Smooth muscle cell (in vitro differentiated cells): Measurements from ENCODE around the gene RALGPS1. TPM values are rescaled to one million over a fixed set of nuclear protein-coding genes. Genes with fewer than 3 reads are reported as not detected.

Experiments used
- DNase-seq: peaks from one replicate; lab custom pipeline; 2025; ENCODE audit not compliant: unreplicated experiment; lab: John Stamatoyannopoulos, UW
- H2AFZ ChIP-seq: fragments of 200-600 bp; sonication (generic); 2 replicates; pipeline ENCODE4 v1.6.0; 2016; ENCODE audit warnings: antibody characterized with exemption, low read depth, mild to moderate bottlenecking
- H3F3A ChIP-seq: fragments of 200-600 bp; sonication (generic); 2 replicates; pipeline ENCODE4 v1.6.0; 2017; ENCODE audit warnings: antibody characterized with exemption, low read depth
- H3K27ac ChIP-seq: fragments of 200-600 bp; sonication (generic); 2 replicates; pipeline ENCODE4 v1.5.1; 2016; ENCODE audit warnings: low read depth, mild to moderate bottlenecking
- H3K27me3 ChIP-seq: fragments of 200-600 bp; sonication (generic); 2 replicates; pipeline ENCODE4 v1.6.1; 2016; ENCODE audit warnings: low read depth, mild to moderate bottlenecking
- H3K36me3 ChIP-seq: fragments of 200-600 bp; sonication (generic); 2 replicates; pipeline ENCODE4 v1.5.1; 2016; ENCODE audit warnings: low read depth
- H3K4me1 ChIP-seq: fragments of 200-600 bp; sonication (generic); 2 replicates; pipeline ENCODE4 v1.5.1; 2016; ENCODE audit warnings: low read depth
- H3K4me2 ChIP-seq: fragments of 200-600 bp; sonication (generic); 2 replicates; pipeline ENCODE4 v1.6.0; 2016; ENCODE audit warnings: mild to moderate bottlenecking
- H3K4me3 ChIP-seq: fragments of 200-600 bp; sonication (generic); 2 replicates; pipeline ENCODE4 v1.5.1; 2016; ENCODE audit warnings: mild to moderate bottlenecking
- H3K79me2 ChIP-seq: fragments of 200-600 bp; sonication (generic); 2 replicates; pipeline ENCODE4 v1.6.0; 2016; ENCODE audit warnings: low read depth, mild to moderate bottlenecking
- H3K9ac ChIP-seq: fragments of 200-600 bp; sonication (generic); 2 replicates; pipeline ENCODE4 v1.6.0; 2016; ENCODE audit warnings: low read depth
- H3K9me3 ChIP-seq: fragments of 200-600 bp; sonication (generic); replicated peaks from 2 replicates; pipeline ENCODE4 v1.5.1; 2016; ENCODE audit warnings: low read depth
- H4K20me1 ChIP-seq: fragments of 200-600 bp; sonication (generic); 2 replicates; pipeline ENCODE4 v1.6.0; 2016; ENCODE audit warnings: low read depth
- CTCF ChIP-seq: fragments of 200-600 bp; sonication (generic); IDR thresholded peaks from 2 replicates; pipeline ENCODE4 v1.5.1; 2017; ENCODE audit warnings: borderline replicate concordance, mild to moderate bottlenecking, antibody characterized with exemption; ENCODE audit not compliant: insufficient read depth, poor library complexity, severe bottlenecking
- WGBS: methylation state at CpG from one replicate; pipeline ENCODE4 v1.1.7; 2016; ENCODE audit warnings: low lambda C conversion rate; 5-methylcytosine and 5-hydroxymethylcytosine counted together
- polyA plus RNA-seq: library from polyadenylated mRNA; unstranded; fragments of >200 nt; fragmentation: Nextera tagmentation; extraction: Ambion mirVana; gene quantifications from 2 replicates; pipeline ENCODE4 v1.2.1, GENCODE V29; 2016
- total RNA-seq: library from RNA; depleted of rRNA; stranded (reverse); fragments of >200 nt; gene quantifications from 2 replicates; pipeline ENCODE4 v1.2.3, GENCODE V29; 2014

RALGPS1 gene
- total and polyA plus RNA-seq, 2 experiments from 2014 or later: 2.1 to 4.0 TPM

GRCh38 chr9:127116088-127116726, 201.6 kb downstream of the RALGPS1 start:
- H3K27ac ChIP-seq: no peak overlapping the region
- no peaks in the 10 kb centered on the region for H3K36me3 ChIP-seq
- H3K79me2 ChIP-seq: peaks cover 5% of the 10 kb centered on the region
- H3K9me3 ChIP-seq: no peaks in the 10 kb centered on the region
- peaks cover 7% of the 10 kb centered on the region for H3K4me1 ChIP-seq
- H3K4me2 ChIP-seq: no peak overlapping the region
- TF ChIP-seq CTCF: no peak
- no peaks in the 10 kb centered on the region for H3F3A ChIP-seq
- peaks cover 6% of the 10 kb centered on the region for H4K20me1 ChIP-seq
- no peak for DNase-seq
- no peaks in the 10 kb centered on the region for H3K27me3 ChIP-seq
- WGBS: 94% methylated on average over 6 of the region's 6 CpGs
- H3K4me3 ChIP-seq: no peak overlapping the region
- no peak overlapping the region for H2AFZ ChIP-seq
- H3K9ac ChIP-seq: no peak overlapping the region

DNA sequence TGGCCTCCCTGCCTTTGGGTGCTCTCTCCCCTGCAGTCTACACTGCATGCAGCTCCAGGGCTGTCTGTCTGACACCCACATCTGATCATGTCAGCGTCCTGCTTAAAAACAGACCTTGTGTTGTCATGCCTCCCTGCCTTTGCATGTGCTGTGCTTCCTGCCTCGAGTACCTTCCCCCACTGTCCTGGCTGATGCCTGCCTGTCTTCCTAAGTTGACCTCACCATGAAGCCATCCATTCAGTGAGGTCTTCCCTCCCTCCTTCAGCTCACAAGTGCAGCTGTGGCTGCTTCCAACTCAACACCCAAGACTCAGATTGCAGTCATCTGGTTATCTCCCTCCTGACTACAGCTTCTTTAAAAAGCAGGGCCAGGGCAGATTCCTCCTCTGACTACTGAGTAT, 202.4 kb downstream of the RALGPS1 start:
- no peak for DNase-seq
- Histone ChIP-seq H3K4me2 (no peak overlapping the region), H2AFZ (no peak overlapping the region), H4K20me1 (peaks cover 6% of the 10 kb centered on the region), H3F3A (no peaks in the 10 kb centered on the region), H3K27me3 (no peaks in the 10 kb centered on the region), H3K27ac (no peak overlapping the region), H3K36me3 (no peaks in the 10 kb centered on the region), H3K4me1 (peaks cover 10% of the 10 kb centered on the region), H3K9ac (no peak overlapping the region), H3K4me3 (no peak overlapping the region), H3K9me3 (no peaks in the 10 kb centered on the region), H3K79me2 (peaks cover 5% of the 10 kb centered on the region)
- 68% methylated on average over 2 of the region's 2 CpGs for WGBS
- TF ChIP-seq CTCF: no peak

DNA sequence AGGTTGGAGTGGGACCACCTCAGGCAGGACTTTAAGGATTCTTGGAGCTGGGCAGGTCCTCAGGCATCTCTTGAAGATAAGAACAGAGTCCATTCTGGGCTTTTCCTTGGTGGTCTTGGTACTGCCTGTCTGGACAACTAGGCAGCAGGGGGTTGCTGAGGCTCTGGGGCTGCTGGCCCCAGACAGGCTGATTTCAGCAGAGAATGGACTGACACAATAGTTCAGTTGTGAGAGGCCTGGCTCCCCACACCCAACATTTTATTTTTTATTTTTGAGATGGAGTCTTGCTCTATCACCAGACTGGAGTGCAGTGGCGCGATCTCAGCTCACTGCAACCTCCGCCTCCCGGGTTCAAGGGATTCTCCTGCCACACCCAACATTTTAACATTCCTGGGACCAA, 203.2 kb downstream of the RALGPS1 start:
- Histone ChIP-seq H3K27me3 (no peaks in the 10 kb centered on the region), H3K36me3 (no peaks in the 10 kb centered on the region), H3K4me3 (no peak overlapping the region), H3K4me2 (no peak overlapping the region), H3K27ac (no peak overlapping the region), H3K79me2 (peaks cover 5% of the 10 kb centered on the region), H3F3A (no peaks in the 10 kb centered on the region), H3K4me1 (peaks cover 8% of the 10 kb centered on the region), H2AFZ (no peak overlapping the region), H4K20me1 (peaks cover 6% of the 10 kb centered on the region), H3K9me3 (no peaks in the 10 kb centered on the region), H3K9ac (no peak overlapping the region)
- 95% methylated on average over 4 of the region's 4 CpGs for WGBS
- no peak for DNase-seq
- no peak for TF ChIP-seq CTCF
